GM19455 (cell line): ENCODE measurements around the gene STT3A.
"Not testable (repeated sequence)": the region's sequence is repeated elsewhere in the genome, so short reads cannot be mapped to it uniquely, and the experiment has no call there.

Source experiments
- ATAC-seq: cut with Tn5 transposase; IDR thresholded peaks from one replicate; pipeline ENCODE4 v1.9.1; 2021; ENCODE audit not compliant: unreplicated experiment

The STT3A gene

GRCh38 chr11:125592305-125593113 lies at the start of gene STT3A:
Gene STT3A (plus strand): TSS chr11:125592852. CDS start chr11:125595916, 3,064 bp downstream.
- peak; percentile 95 for ATAC-seq

GRCh38 chr11:125550780-125551179 lies 41.9 kb upstream of the STT3A start:
- ATAC-seq: no peak

- ATAC-seq: no peak
Measured at GRCh38 chr11:125551835-125552342, 40.8 kb upstream of the STT3A start.

GRCh38 chr11:125552927-125553326 lies 39.7 kb upstream of the STT3A start:
- ATAC-seq: no peak

- no peak for ATAC-seq
Measured at GRCh38 chr11:125553357-125553756, 39.3 kb upstream of the STT3A start.

- ATAC-seq: no peak
Measured at GRCh38 chr11:125554038-125554437, 38.6 kb upstream of the STT3A start.

GRCh38 chr11:125559888-125560287 lies 32.8 kb upstream of the STT3A start:
- ATAC-seq: no peak

- ATAC-seq: no peak
Measured at GRCh38 chr11:125561924-125562323, 30.7 kb upstream of the STT3A start.

GRCh38 chr11:125562430-125562829 lies 30.2 kb upstream of the STT3A start:
- ATAC-seq: no peak

- ATAC-seq: no peak
Measured at GRCh38 chr11:125564357-125564756, 28.3 kb upstream of the STT3A start.

- ATAC-seq: no peak
Measured at GRCh38 chr11:125566235-125566634, 26.4 kb upstream of the STT3A start.

- peak; percentile 95 for ATAC-seq
Measured at GRCh38 chr11:125568970-125569914, 23.4 kb upstream of the STT3A start, which contains the start of gene EI24. Gene EI24 (plus strand): TSS chr11:125569477. CDS start chr11:125572528, 3,051 bp downstream.

GRCh38 chr11:125569915-125570621 lies 22.6 kb upstream of the STT3A start:
- ATAC-seq: no peak

GRCh38 chr11:125570952-125571351 lies 21.7 kb upstream of the STT3A start:
- ATAC-seq: no peak

GRCh38 chr11:125572916-125573315 lies 19.7 kb upstream of the STT3A start:
- ATAC-seq: no peak

GRCh38 chr11:125577181-125577580 lies 15.5 kb upstream of the STT3A start:
- not testable (repeated sequence) for ATAC-seq

GRCh38 chr11:125578783-125579182 lies 13.9 kb upstream of the STT3A start:
- no peak for ATAC-seq

- ATAC-seq: no peak
Measured at GRCh38 chr11:125579811-125580210, 12.8 kb upstream of the STT3A start.

GRCh38 chr11:125583496-125583895 lies 9.2 kb upstream of the STT3A start:
- no peak for ATAC-seq

- no peak for ATAC-seq
Measured at GRCh38 chr11:125585487-125585886, 7.2 kb upstream of the STT3A start.

- ATAC-seq: no peak
Measured at GRCh38 chr11:125586623-125587022, 6.0 kb upstream of the STT3A start.
